Stimulated activated naive CD4-positive, alpha-beta T cell (primary cell): Measurements from ENCODE around the gene CACNA2D2.

Experiments
- DNase-seq, 6 experiments: peaks; one replicate each; lab custom pipeline; 2025; lab: John Stamatoyannopoulos, UW

CACNA2D2 gene

GRCh38 chr3:50327129-50327528, 176.3 kb downstream of the CACNA2D2 start:
- DNase-seq: no peak

GRCh38 chr3:50326182-50326541, 177.3 kb downstream of the CACNA2D2 start:
- no peak for DNase-seq

GRCh38 chr3:50325497-50326181, 177.8 kb downstream of the CACNA2D2 start:
- no peak for DNase-seq

GRCh38 chr3:50325113-50325480, 178.3 kb downstream of the CACNA2D2 start:
- DNase-seq: no peak

GRCh38 chr3:50324351-50325112, 178.9 kb downstream of the CACNA2D2 start:
- peak; percentile 5 to 46 (median 34) for DNase-seq

GRCh38 chr3:50323614-50324199, 179.7 kb downstream of the CACNA2D2 start:
- DNase-seq: no peak

- DNase-seq: no peak
These were observed 180.3 kb downstream of the CACNA2D2 start for GRCh38 chr3:50323092-50323600.

GRCh38 chr3:50322386-50323091, 180.9 kb downstream of the CACNA2D2 start, which contains the start of gene HYAL2:
HYAL2 (minus strand) TSS chr3:50322745; CDS start chr3:50320489, 2,256 bp downstream.
- DNase-seq: no peak

- DNase-seq: no peak
These were observed 181.4 kb downstream of the CACNA2D2 start for GRCh38 chr3:50322115-50322385.

- peak; percentile 72 to 91 (median 79) for DNase-seq
These were observed 181.9 kb downstream of the CACNA2D2 start for GRCh38 chr3:50321336-50322114.

GRCh38 chr3:50320853-50321335, 182.5 kb downstream of the CACNA2D2 start:
- peak in 5 of 6 experiments; percentile 33 to 85 (median 69) for DNase-seq

GRCh38 chr3:50319894-50320625, 183.4 kb downstream of the CACNA2D2 start:
- DNase-seq: no peak

GRCh38 chr3:50319181-50319893, 184.1 kb downstream of the CACNA2D2 start:
- no peak for DNase-seq

GRCh38 chr3:50318615-50319014, 184.8 kb downstream of the CACNA2D2 start:
- DNase-seq: no peak

- no peak for DNase-seq
These were observed 185.3 kb downstream of the CACNA2D2 start for GRCh38 chr3:50318163-50318562.

- DNase-seq: no peak
These were observed 186.1 kb downstream of the CACNA2D2 start for GRCh38 chr3:50317300-50317699.

GRCh38 chr3:50316657-50317242, 186.7 kb downstream of the CACNA2D2 start:
- DNase-seq: no peak

- no peak for DNase-seq
These were observed 188.6 kb downstream of the CACNA2D2 start for GRCh38 chr3:50314816-50315215.

- no peak for DNase-seq
These were observed 189.1 kb downstream of the CACNA2D2 start for GRCh38 chr3:50314342-50314741.
